Activated CD8-positive, alpha-beta T cell treated with anti-CD3 and anti-CD28 coated beads, Interleukin-2, amount 10 ng/mL, durations not matched to agents 7 days and 5 days (primary cell): ENCODE results near the gene CABP2. TPM values are rescaled to one million over a fixed set of nuclear protein-coding genes. Genes with fewer than 3 reads are reported as not detected.
A peak's percentile ranks its signal among the peaks of the same experiment; 100 is the strongest.

Experiments used
- ATAC-seq: fragments of 150-1000 bp; cut with Tn5 transposase; one replicate; pipeline ENCODE4 v1.10.0; 2021; ENCODE audit warnings: moderate library complexity
- CTCF ChIA-PET: fragments of 350-600 bp; sonication (Branson Sonifier 250); formaldehyde crosslinking; loops from one replicate; lab custom pipeline; 2021; ENCODE audit warnings: antibody characterized with exemption; lab: Charles Lee
- POLR2A ChIA-PET: fragments of 350-600 bp; sonication (Branson Sonifier 250); formaldehyde crosslinking; loops from one replicate; lab custom pipeline; 2021; ENCODE audit warnings: antibody characterized with exemption; lab: Charles Lee
- DNase-seq: peaks from one replicate; pipeline ENCODE4 v3.0.0-alpha.2; 2020
- H3K27ac Mint-ChIP-seq: one replicate; pipeline ENCODE4 v1.8.0; 2021; ENCODE audit warnings: mild to moderate bottlenecking, mixed read lengths
- H3K27me3 Mint-ChIP-seq: one replicate; pipeline ENCODE4 v1.8.0; 2021; ENCODE audit warnings: low read depth, mixed read lengths
- H3K36me3 Mint-ChIP-seq: one replicate; pipeline ENCODE4 v1.8.0; 2021; ENCODE audit warnings: low read depth, mixed read lengths
- H3K4me1 Mint-ChIP-seq: one replicate; pipeline ENCODE4 v1.8.0; 2021; ENCODE audit warnings: low read depth, mixed read lengths
- H3K4me3 Mint-ChIP-seq: one replicate; pipeline ENCODE4 v1.8.0; 2021; ENCODE audit warnings: mild to moderate bottlenecking, mixed read lengths
- H3K9me3 Mint-ChIP-seq: one replicate; pipeline ENCODE4 v1.8.0; 2022; ENCODE audit warnings: mixed read lengths; ENCODE audit not compliant: insufficient read depth
- total RNA-seq, 2 experiments: library from RNA; stranded (reverse); gene quantifications; one replicate each; pipeline ENCODE4 v1.2.3, GENCODE V29; 2021

Gene CABP2
- total RNA-seq, 2 experiments from 2014 or later: not detected

DNA sequence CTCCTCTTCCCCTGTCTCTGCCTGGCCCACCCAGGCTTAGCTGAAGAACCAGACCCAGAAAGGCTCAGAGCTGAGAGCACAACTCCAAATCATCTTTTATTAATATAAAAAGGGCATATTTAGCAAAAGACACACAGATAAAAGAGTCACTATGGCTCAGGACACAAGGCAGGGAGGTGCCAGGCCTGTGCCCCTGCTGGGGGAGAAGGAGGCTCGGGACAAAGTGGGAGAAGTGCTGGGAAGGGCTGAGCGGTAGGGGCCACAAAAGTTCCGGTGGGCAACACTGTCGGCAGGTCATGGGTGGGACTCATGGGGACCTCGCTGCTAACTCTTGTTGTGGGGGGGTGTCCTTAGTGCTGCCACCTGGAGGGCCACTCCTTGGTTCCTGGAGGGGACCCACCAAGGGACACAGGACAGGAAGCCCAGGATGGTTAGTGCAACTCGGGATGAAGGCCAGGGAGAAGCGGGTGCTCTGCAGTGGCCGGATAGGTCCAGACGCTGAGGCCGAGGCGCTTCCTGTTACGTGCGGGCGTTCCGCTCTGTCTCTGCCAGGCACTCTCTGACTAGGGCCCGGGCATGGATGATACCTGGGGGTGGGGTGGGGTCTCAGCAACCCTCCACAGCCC lies 16.7 kb downstream of the CABP2 start:
- Mint-ChIP-seq H3K4me3 (peak overlapping the region; percentile 89), H3K4me1 (peaks cover 40% of the 10 kb centered on the region), H3K36me3 (peaks cover 30% of the 10 kb centered on the region), H3K27me3 (peaks cover 6% of the 10 kb centered on the region), H3K9me3 (no peaks in the 10 kb centered on the region), H3K27ac (peak overlapping the region; percentile 94)
- DNase-seq (no peak), ATAC-seq (no peak)
- ChIA-PET CTCF (interaction anchor here (0.6 to 2.3 kb wide), 9 partner anchors 18 to 161 kb away, joined by 3 to 10 read pairs (median 4); partner anchors contain the start of genes PPP1CA and PTPRCAP), POLR2A (interaction anchor here (0.6 to 2.1 kb wide), 6 partner anchors 20 to 69 kb away, joined by 3 to 11 read pairs (median 6); partner anchors contain the start of gene PTPRCAP)

DNA sequence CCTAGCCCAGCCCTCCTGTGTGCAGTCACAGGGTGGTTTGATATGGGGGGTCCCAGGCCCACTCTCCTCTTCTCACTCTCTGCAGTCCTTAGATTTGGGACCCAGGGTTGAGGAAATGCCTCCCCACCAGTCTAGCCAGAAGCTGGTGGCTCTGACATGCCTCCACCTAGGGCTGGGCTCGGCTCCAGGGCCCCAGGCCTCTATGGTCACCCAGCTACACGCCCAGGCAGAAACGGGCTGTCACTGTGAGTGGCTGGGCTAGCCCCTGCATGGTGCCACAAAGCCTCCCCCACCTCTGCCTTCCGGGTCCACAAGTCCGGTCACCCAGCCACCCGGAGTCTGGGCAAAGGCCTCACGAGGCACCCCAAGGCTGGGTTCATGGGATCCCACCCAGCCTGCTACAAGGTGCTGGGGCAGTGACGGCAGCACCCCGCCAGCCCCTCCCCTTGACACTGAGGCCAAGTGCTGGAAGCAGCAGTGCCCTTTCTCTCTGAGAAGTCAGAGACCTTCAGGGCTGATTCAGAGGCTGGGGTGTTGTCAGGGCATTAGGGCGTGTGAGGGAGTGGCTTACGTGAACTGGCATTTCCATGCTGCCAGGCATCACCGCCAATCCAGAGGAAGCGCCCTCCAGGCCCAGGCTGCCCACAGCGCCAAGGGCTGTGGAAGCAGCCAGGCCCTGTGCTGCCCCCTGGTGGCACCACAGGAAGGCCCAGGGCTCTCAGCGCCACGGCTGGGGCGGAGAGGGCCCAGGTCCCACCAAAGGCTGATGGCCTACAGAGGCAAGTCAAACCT lies 17.4 kb downstream of the CABP2 start:
- Mint-ChIP-seq H3K36me3 (peaks cover 37% of the 10 kb centered on the region), H3K27me3 (peaks cover under 1% of the 10 kb centered on the region), H3K4me1 (peaks cover 45% of the 10 kb centered on the region), H3K4me3 (peak overlapping the region; percentile 89), H3K9me3 (no peaks in the 10 kb centered on the region), H3K27ac (peak overlapping the region; percentile 94)
- DNase-seq (peak; percentile 90), ATAC-seq (peak; percentile 50)
- ChIA-PET POLR2A (interaction anchor here (0.6 to 2.0 kb wide), 8 partner anchors 17 to 104 kb away, joined by 3 to 12 read pairs (median 6); partner anchors contain the start of genes AIP, PPP1CA and PTPRCAP), CTCF (interaction anchor here (0.6 to 2.3 kb wide), 16 partner anchors 18 to 153 kb away, joined by 3 to 10 read pairs (median 4); partner anchors contain the start of genes AIP, PPP1CA, PTPRCAP and RAD9A)

DNA sequence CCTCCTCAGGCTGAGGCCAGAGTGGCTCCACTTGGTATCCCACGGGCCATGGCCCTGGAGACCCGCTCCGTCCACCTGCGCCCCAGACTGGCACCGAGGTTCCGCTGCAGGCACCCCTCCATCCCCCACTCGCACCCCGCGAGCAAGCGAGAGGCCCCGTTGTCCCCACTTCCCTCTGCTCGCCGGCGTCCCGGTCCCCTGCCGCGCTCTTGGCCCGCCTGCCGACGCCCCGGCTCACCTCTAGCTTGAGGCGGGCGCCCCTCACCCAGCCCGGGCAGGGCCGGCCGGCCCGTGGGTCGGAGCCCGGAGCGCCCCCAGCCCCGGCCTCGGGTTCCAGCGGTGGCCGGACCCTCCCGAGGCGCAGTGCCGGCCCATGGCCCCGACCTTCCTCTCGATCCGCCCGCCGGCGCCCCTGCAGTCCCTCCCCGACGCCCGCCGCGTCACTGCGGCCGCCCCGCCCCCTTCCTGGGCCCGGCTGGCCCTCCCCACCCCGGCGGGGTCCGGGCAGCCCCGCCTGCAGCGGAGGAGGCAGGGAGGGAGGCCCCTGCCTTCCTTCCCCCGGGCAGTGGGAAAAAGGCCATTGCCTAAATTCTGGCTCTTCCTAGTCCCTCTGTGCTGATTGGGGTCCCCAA lies 18.2 kb downstream of the CABP2 start, which contains the start of gene PITPNM1:
Gene PITPNM1 (minus strand): TSS at position 414 of the 632 bp plus-strand sequence. CDS start 1,183 bp downstream, outside the sequence.
- POLR2A ChIA-PET: interaction anchor here (0.6 to 2.0 kb wide), 7 partner anchors 16 to 159 kb away, joined by 3 to 12 read pairs (median 7); partner anchors contain the start of genes AIP, PPP1CA and PTPRCAP
- no peaks in the 10 kb centered on the region for H3K9me3 Mint-ChIP-seq
- peak; percentile 79 for DNase-seq
- H3K36me3 Mint-ChIP-seq: peaks cover 44% of the 10 kb centered on the region
- CTCF ChIA-PET: interaction anchor here (0.6 to 2.3 kb wide), 14 partner anchors 17 to 122 kb away, joined by 3 to 10 read pairs (median 4); partner anchors contain the start of genes AIP, PPP1CA, PTPRCAP and RAD9A
- no peaks in the 10 kb centered on the region for H3K27me3 Mint-ChIP-seq
- H3K27ac Mint-ChIP-seq: peak within 1 kb of the TSS; percentile 94
- peaks cover 49% of the 10 kb centered on the region for H3K4me1 Mint-ChIP-seq
- peak within 1 kb of the TSS; percentile 89 for H3K4me3 Mint-ChIP-seq
- ATAC-seq: peak; percentile 6

DNA sequence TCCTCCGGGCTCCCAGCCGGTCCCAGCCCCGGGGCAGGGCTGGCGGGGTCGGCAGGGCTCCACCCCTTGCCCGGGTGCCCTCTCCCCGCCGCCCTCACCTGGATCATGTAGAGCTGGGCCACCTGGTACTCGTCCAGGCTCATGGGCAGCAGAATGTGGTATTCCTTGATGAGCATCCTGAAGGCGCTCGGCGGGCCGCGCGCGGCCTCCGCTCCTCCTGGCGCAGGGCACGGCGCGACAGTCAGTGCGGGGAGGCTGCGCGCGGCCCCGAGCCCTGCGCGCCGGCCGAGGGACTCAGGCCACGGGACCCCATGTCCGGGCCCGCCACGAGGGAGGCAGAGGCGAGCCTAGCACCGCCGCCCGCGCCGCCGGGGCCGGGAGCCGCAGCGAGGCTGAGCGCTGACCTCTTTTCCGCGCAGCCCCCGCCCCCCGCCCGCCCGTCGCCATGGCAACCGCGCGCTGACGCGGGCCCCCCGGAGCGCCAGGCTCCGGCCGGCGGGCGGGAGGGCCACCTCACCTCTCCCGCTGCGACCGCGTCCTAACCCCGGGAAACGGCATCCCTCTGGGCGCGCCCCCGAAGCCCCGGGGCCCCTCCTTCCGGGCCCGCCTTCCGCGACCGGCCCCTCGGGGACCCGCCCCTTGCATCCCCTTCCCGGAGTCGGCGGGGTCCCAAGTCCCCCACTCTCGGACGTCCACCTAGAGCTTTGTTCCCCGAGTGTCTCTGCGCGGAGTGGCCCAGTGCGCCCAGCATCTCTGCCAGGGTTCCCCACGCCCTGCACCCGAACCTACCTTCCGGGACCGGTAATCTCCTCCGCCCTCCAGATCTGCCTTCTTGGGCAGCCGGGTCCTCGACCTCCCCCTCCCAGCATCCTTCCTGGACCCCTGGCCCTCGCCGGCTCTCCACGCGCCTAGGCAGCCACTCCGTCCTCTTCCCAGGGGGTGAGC lies 19.0 kb downstream of the CABP2 start:
- ChIA-PET CTCF (interaction anchor here (2.3 kb wide), 1 partner anchor 103 kb away, joined by 10 read pairs; the partner anchor contains the start of gene PPP1CA), POLR2A (interaction anchor here (0.6 to 2.0 kb wide), 5 partner anchors 20 to 158 kb away, joined by 3 to 12 read pairs (median 3); partner anchors contain the start of genes PPP1CA and PTPRCAP)
- H3K4me3 Mint-ChIP-seq: peak overlapping the region; percentile 89
- peak overlapping the region; percentile 90 for H3K27ac Mint-ChIP-seq
- no peaks in the 10 kb centered on the region for H3K9me3 Mint-ChIP-seq
- no peaks in the 10 kb centered on the region for H3K27me3 Mint-ChIP-seq
- peaks cover 48% of the 10 kb centered on the region for H3K4me1 Mint-ChIP-seq
- DNase-seq: peak; percentile 49
- peaks cover 47% of the 10 kb centered on the region for H3K36me3 Mint-ChIP-seq
- ATAC-seq: no peak

DNA sequence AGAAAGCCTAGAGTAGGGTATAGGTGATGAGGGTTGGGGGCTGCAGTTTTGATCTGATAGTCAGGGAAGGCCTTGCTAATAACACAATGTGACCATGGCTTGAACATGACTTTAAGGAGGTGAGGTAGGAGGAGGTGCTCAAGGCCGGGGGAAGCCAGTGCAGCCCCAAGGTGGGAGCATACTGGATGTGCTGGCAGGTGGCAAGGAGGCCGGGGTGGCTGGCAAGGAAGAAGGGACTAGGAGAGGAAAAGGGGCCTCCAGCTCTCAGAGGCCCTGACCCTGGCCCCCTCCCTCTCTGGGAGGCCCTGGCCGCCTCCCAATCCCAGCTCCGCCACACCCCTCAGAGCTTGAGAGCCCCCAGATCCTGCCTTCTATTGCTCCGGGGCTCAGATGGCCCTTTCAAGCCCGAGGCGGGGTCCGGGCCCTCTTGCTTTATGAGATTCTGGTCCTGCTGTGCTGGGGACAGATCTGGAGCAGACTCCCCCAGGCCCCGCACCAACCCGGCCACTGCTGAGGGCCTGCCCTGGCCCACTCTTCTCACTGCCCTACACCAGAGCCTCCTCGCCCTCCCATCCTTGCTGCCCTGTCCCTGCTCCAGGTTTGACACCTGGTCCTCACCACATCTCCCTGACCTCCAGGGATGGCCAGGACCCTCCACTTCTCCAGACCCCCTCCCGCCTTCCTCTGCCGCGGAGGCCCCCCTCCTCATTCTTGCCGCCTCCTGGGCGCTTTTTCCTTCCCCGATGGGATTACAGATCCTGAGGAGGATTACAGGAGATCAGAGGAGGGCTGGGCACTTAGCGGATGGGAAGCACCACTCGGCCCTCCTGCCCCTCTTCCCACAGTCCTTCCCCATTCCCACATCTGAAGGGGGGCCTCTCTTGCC lies 19.9 kb downstream of the CABP2 start:
- ATAC-seq (no peak), DNase-seq (no peak)
- peak overlapping the region; percentile 65 for H3K4me3 Mint-ChIP-seq
- ChIA-PET CTCF (no interaction called here), POLR2A (interaction anchor here (1.9 kb wide), 1 partner anchor 65 kb away, joined by 9 read pairs; the partner anchor contains the start of gene PTPRCAP)
- no peaks in the 10 kb centered on the region for H3K9me3 Mint-ChIP-seq
- H3K27ac Mint-ChIP-seq: peak overlapping the region; percentile 30
- H3K36me3 Mint-ChIP-seq: peaks cover 52% of the 10 kb centered on the region
- no peaks in the 10 kb centered on the region for H3K27me3 Mint-ChIP-seq
- H3K4me1 Mint-ChIP-seq: peaks cover 42% of the 10 kb centered on the region

DNA sequence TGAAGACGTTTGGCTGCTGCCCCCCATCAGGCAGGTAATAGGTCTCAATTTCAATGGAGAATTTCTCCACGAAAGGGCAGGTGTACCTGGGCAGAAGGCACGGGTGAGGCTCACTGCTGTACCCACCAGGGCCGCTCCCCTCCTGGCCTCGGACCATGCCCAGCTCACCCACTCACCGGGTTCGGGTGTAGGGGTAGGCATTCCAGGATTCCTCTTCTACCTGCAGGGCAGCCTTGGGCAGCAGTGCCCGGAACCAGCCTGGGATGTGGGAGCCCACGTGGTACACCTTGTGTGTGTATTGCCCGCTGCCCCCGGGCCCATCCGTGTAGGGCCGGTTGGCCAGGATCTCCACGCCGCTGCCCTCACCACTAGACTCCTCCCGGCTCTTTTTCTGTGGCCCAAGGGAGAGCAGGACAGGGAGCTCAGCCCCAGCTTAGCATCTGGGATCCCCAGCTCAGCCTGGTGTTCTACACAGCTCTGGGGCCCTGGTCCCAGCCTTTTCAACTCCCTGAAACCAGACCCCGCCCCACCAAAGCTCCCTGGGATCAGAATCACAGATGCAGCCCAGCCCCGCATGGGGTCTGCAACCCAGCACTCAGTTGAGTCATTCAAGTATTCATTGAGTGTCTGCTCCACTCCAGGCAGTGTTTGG lies 20.8 kb downstream of the CABP2 start:
- ChIA-PET POLR2A (no interaction called here), CTCF (interaction anchor here (0.9 kb wide), 1 partner anchor 151 kb away, joined by 3 read pairs; no protein-coding TSS in a partner anchor)
- Mint-ChIP-seq H3K36me3 (peaks cover 54% of the 10 kb centered on the region), H3K9me3 (no peaks in the 10 kb centered on the region), H3K4me3 (peak overlapping the region; percentile 65), H3K4me1 (peaks cover 42% of the 10 kb centered on the region), H3K27me3 (no peaks in the 10 kb centered on the region), H3K27ac (no peak overlapping the region)
- ATAC-seq (no peak), DNase-seq (no peak)

DNA sequence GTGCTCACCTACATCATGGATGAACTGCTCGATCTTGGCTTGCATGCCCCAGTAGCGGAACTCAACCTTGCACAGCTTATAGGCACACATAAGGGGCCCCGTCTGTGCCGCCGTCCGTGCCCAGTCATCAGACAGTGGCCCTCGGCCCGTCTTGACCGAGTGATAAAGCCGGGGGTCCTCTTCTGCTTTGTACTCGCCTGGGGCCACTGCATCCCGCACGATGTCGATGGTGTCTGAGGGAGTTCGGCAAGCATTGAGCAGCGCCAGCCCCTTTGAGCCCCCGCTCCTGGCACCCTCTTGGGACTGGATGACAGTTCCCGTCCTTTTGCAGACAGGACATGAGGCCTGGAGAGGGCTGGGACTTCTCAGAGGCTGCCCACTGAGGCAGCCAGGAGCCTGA lies 21.4 kb downstream of the CABP2 start:
- ATAC-seq (no peak), DNase-seq (no peak)
- Mint-ChIP-seq H3K9me3 (no peaks in the 10 kb centered on the region), H3K27me3 (no peaks in the 10 kb centered on the region), H3K4me1 (peaks cover 36% of the 10 kb centered on the region), H3K36me3 (peaks cover 49% of the 10 kb centered on the region), H3K4me3 (no peak overlapping the region), H3K27ac (no peak overlapping the region)
- CTCF ChIA-PET: interaction anchor here (0.9 kb wide), 1 partner anchor 150 kb away, joined by 3 read pairs; no protein-coding TSS in a partner anchor
- POLR2A ChIA-PET: no interaction called here

DNA sequence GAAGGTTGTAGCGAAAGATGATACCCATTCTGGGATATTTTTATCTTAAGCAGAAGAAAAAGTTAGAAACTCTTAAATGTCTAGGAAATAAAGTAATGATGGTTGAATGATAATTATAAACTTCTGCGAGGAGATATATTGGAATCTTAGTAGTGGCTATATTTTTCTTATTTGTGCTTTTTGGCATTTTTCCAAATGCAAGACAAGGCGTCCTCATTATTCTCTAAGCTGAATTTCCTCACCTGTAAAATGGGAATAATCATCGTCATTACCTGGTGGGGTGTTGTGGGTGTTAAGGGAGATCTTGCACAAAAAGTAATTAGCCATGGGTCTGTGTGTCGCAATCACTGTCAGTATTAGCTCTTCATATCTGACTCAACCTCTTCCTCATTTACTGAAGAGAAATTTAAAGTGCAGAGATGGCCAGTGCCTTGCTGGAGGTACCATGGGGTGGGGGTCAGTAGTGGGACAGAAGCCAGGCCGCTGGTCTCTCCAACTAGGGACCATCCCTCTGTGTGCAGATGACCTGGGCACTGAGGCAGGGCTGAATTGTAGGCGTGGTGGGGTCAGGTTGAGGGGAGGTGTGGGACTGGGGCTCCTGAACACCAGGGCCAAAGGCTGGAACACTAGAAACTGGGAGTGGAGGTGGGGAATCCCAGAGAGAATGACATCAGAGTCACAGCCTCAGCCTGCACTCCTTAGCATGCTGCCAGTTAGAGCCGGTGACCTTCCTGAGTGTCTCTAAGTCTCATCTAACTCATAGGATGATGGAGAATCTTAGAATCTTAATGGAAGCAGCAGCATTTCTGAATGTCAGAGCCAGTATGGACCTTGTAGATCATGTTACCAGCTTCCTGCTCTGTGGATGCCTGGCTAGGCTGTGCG lies 22.2 kb downstream of the CABP2 start:
- CTCF ChIA-PET: interaction anchor here (0.9 kb wide), 1 partner anchor 10 kb away, joined by 4 read pairs; no protein-coding TSS in a partner anchor
- H3K27ac Mint-ChIP-seq: no peak overlapping the region

DNA sequence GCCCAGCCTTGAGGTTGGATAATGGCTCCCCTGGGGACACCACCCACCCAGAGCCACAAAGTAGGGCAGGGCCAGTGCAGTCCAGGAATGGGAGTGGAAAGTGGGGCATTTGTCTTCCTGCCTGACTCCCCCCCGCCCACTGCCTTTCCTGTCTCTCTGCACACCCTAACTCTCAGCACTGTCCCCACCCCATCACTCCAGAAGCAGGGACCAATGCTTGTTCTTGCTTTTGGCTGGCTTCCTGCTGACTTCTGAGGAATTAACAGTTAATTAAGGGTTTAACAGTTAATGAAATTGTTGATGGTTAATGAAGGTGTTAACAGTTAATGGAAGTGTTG lies 22.8 kb downstream of the CABP2 start:
- no peak overlapping the region for H3K27ac Mint-ChIP-seq
- H3K4me1 Mint-ChIP-seq: peaks cover 22% of the 10 kb centered on the region
- peaks cover 45% of the 10 kb centered on the region for H3K36me3 Mint-ChIP-seq
- no peaks in the 10 kb centered on the region for H3K9me3 Mint-ChIP-seq
- no peak for DNase-seq
- ChIA-PET CTCF (interaction anchor here (0.9 kb wide), 1 partner anchor 9 kb away, joined by 4 read pairs; no protein-coding TSS in a partner anchor), POLR2A (no interaction called here)
- no peak for ATAC-seq
- no peaks in the 10 kb centered on the region for H3K27me3 Mint-ChIP-seq
- H3K4me3 Mint-ChIP-seq: no peak overlapping the region

More for the DNA sequence above, 22.2 kb downstream of the CABP2 start:
- DNase-seq: no peak
- POLR2A ChIA-PET: no interaction called here
- no peaks in the 10 kb centered on the region for H3K9me3 Mint-ChIP-seq
- H3K27me3 Mint-ChIP-seq: no peaks in the 10 kb centered on the region
- H3K36me3 Mint-ChIP-seq: peaks cover 44% of the 10 kb centered on the region
- H3K4me3 Mint-ChIP-seq: no peak overlapping the region
- H3K4me1 Mint-ChIP-seq: peaks cover 28% of the 10 kb centered on the region
- no peak for ATAC-seq
